ENCODE results near the gene NEURL3. TPM values are rescaled to one million over a fixed set of nuclear protein-coding genes. Genes with fewer than 3 reads are reported as not detected.

NEURL3 gene
- total and polyA plus RNA-seq, 3 donors from 2014 or later = 0.78 to 1.7 (median 1.3) TPM

DNA sequence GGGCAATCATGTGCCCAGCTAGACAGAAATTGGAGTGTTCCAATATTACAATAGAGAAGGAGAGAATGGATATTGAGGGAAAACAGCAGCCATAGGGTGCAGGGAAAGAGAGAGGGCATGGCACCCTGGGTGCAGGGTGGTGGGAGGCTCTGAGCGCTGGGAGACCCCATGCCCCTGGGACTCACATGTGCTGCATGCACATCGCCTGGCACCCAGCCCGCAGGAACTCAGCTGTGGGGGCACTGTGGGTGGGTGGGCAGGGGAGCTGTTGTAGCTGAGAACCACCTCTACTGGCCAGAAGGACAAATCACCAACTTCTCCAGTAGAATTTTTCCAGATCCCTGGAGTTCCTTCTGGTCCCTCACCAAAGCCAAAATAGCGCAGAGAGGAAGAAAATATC lies 7.2 kb upstream of the NEURL3 start:
- no peaks in the 10 kb centered on the region for H3K4me1 ChIP-seq
- H3K27ac ChIP-seq = no peak overlapping the region
- no peaks in the 10 kb centered on the region for H3K36me3 ChIP-seq (ENCODE audit: low read depth, missing control alignments)
- WGBS, 2 donors = 71 to 95% methylated on average over 4 of the region's 4 CpGs
- no peaks in the 10 kb centered on the region for H3K9me3 ChIP-seq
- no peaks in the 10 kb centered on the region for H3K27me3 ChIP-seq
- no peak for DNase-seq
- TF ChIP-seq POLR2A (IDR thresholded peaks at IDR 0.05) = no peak
- TF ChIP-seq, protein P1, sequence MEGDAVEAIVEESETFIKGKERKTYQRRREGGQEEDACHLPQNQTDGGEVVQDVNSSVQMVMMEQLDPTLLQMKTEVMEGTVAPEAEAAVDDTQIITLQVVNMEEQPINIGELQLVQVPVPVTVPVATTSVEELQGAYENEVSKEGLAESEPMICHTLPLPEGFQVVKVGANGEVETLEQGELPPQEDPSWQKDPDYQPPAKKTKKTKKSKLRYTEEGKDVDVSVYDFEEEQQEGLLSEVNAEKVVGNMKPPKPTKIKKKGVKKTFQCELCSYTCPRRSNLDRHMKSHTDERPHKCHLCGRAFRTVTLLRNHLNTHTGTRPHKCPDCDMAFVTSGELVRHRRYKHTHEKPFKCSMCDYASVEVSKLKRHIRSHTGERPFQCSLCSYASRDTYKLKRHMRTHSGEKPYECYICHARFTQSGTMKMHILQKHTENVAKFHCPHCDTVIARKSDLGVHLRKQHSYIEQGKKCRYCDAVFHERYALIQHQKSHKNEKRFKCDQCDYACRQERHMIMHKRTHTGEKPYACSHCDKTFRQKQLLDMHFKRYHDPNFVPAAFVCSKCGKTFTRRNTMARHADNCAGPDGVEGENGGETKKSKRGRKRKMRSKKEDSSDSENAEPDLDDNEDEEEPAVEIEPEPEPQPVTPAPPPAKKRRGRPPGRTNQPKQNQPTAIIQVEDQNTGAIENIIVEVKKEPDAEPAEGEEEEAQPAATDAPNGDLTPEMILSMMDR (IDR thresholded peaks at IDR 0.05) = no peak
- intact Hi-C loops (cut with DNase I; ENCODE audit: low total_unique reads) = no loop called here
- H3K4me3 ChIP-seq = no peak overlapping the region

DNA sequence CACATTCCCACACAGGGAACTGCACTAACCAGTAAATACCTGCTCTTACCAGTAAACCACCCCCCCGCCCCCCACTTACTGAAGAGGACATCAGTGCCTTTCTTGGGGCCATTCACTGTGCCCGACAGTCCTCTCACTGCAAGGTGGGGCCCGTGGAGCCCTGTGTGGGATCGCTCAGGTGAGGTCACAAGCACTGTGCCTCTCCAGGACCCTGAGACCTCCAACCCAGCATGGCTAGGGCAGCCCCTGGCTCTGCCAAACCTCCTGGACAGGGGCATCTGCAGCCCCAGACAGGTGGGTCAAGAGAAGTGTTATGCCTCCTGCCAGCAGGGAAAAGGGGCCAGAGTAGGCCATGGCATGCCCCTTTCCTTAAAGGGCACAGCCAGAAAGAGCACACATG lies 6.7 kb upstream of the NEURL3 start:
- no peaks in the 10 kb centered on the region for H3K4me1 ChIP-seq
- TF ChIP-seq, protein P1 (IDR thresholded peaks at IDR 0.05) = no peak
- no peak for TF ChIP-seq POLR2A (IDR thresholded peaks at IDR 0.05)
- WGBS, 2 donors = 87 to 92% methylated on average over 2 to 4 of the region's 4 CpGs
- DNase-seq = no peak
- intact Hi-C loops (cut with DNase I; ENCODE audit: low total_unique reads) = no loop called here
- H3K36me3 ChIP-seq (ENCODE audit: low read depth, missing control alignments) = no peaks in the 10 kb centered on the region
- H3K27ac ChIP-seq = no peak overlapping the region
- no peaks in the 10 kb centered on the region for H3K27me3 ChIP-seq
- H3K9me3 ChIP-seq = no peaks in the 10 kb centered on the region
- H3K4me3 ChIP-seq = no peak overlapping the region

DNA sequence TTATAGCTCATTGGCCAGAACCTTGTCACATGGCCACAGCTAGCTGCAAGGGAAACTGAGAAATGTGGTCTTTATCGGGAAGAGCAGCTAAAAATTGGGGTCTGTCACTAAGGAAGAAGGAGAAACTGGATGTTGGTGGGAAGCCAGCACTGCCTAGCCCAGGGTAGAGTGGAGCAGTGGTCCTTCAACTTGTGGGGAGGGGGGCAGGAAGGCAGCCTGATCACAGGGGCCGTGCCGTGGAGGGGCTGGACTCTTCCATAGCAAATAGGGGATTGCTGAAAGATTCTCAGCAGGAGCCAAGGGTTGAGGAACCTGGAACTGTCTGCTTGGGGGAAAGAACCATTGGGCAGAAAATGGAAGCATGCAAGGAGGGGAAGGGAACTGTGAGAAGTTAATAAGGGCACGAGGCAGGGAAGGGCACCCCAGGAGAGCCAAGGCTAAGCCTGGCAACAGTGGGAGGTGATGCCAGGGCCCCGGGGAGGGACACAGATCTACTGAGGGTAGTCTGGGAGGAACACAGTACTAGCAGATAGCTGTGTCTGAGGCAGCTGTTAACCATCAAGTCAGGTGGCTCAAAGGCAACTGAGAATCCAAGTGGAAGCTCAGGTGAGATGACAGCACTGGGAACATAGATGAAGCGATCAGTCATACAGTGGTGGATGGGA lies 5.9 kb upstream of the NEURL3 start:
- no peaks in the 10 kb centered on the region for H3K9me3 ChIP-seq
- no peak overlapping the region for H3K27ac ChIP-seq
- DNase-seq = no peak
- intact Hi-C loops (cut with DNase I; ENCODE audit: low total_unique reads) = no loop called here
- 78 to 88% methylated on average over 6 of the region's 6 CpGs for WGBS, 2 donors
- H3K4me1 ChIP-seq = no peaks in the 10 kb centered on the region
- no peaks in the 10 kb centered on the region for H3K27me3 ChIP-seq
- TF ChIP-seq, protein P1 (IDR thresholded peaks at IDR 0.05) = no peak
- H3K36me3 ChIP-seq (ENCODE audit: low read depth, missing control alignments) = no peaks in the 10 kb centered on the region
- H3K4me3 ChIP-seq = no peak overlapping the region

DNA sequence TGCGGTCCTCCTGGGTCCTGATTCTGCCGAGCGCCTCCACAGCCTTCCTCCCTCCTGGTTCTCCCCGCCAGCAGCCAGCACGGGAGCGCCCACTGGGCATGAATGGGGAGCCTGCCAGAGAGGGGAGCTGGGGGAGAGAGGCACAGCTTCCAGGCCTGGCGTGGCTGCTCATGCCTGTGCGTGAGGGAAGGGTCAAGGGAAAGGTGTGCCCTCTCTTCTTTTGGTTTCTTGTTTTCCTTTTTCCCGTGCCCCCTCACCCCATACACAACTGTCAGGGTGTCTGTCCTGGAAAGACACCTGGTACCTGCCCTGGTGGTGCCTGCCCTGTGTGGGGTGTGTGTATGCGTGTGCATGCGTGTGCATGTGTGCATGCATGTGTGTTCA lies 4.7 kb upstream of the NEURL3 start:
- H3K4me1 ChIP-seq = peaks cover 6% of the 10 kb centered on the region
- TF ChIP-seq POLR2A (IDR thresholded peaks at IDR 0.05) = no peak
- TF ChIP-seq, protein P1 (IDR thresholded peaks at IDR 0.05) = no peak
- intact Hi-C loops (cut with DNase I; ENCODE audit: low total_unique reads) = loop anchor here (10.0 kb wide), 1 partner anchor 105 kb away; no protein-coding TSS in a partner anchor
- no peaks in the 10 kb centered on the region for H3K36me3 ChIP-seq (ENCODE audit: low read depth, missing control alignments)
- WGBS, 2 donors = 45 to 47% methylated on average over 8 to 11 of the region's 11 CpGs
- DNase-seq = no peak
- no peaks in the 10 kb centered on the region for H3K9me3 ChIP-seq
- no peak overlapping the region for H3K27ac ChIP-seq
- no peaks in the 10 kb centered on the region for H3K27me3 ChIP-seq
- no peak overlapping the region for H3K4me3 ChIP-seq

Measured in testis (tissue), 3 donors.